H9 (cell line): ENCODE data around the gene RAET1L. TPM values are rescaled to one million over a fixed set of nuclear protein-coding genes. Genes with fewer than 3 reads are reported as not detected.

ENCODE experiments used
- DNase-seq: peaks from one replicate; pipeline ENCODE4 v3.0.0-alpha.2; 2017
- H2AFZ ChIP-seq: one replicate; pipeline ENCODE4 v1.6.1; 2013; ENCODE audit warnings: mild to moderate bottlenecking, low read length, control low read depth, moderate library complexity
- H2AK5ac ChIP-seq: 2 replicates; pipeline ENCODE4 v1.6.1; 2013; ENCODE audit warnings: low read length, control low read depth, mixed read lengths; ENCODE audit not compliant: insufficient read length
- H2BK120ac ChIP-seq: one replicate; pipeline ENCODE4 v1.6.1; 2013; ENCODE audit warnings: low read depth, mild to moderate bottlenecking, low read length, control low read depth, inconsistent platforms; ENCODE audit not compliant: poor library complexity, severe bottlenecking
- H2BK12ac ChIP-seq: 2 replicates; pipeline ENCODE4 v1.6.1; 2013; ENCODE audit warnings: low read length, control low read depth, mixed read lengths, low read depth; ENCODE audit not compliant: insufficient read length
- H2BK15ac ChIP-seq: 2 replicates; pipeline ENCODE4 v1.6.1; 2013; ENCODE audit warnings: low read depth, low read length, control low read depth
- H2BK20ac ChIP-seq: one replicate; pipeline ENCODE4 v1.6.1; 2013; ENCODE audit warnings: low read depth, mild to moderate bottlenecking, low read length, control low read depth, inconsistent platforms; ENCODE audit not compliant: poor library complexity, severe bottlenecking
- H2BK5ac ChIP-seq: 2 replicates; pipeline ENCODE4 v1.6.1; 2013; ENCODE audit warnings: low read length, control low read depth, mixed read lengths; ENCODE audit not compliant: insufficient read length
- H3K14ac ChIP-seq: 2 replicates; pipeline ENCODE4 v1.6.1; 2013; ENCODE audit warnings: low read length, control low read depth; ENCODE audit not compliant: insufficient read depth
- H3K18ac ChIP-seq: 2 replicates; pipeline ENCODE4 v1.6.1; 2013; ENCODE audit warnings: low read depth, mild to moderate bottlenecking, mixed read lengths, low read length, control low read depth; ENCODE audit not compliant: insufficient read length
- H3K23ac ChIP-seq: 2 replicates; pipeline ENCODE4 v1.6.1; 2013; ENCODE audit warnings: low read length, control low read depth, mixed read lengths, low read depth; ENCODE audit not compliant: insufficient read length
- H3K23me2 ChIP-seq: 2 replicates; pipeline ENCODE4 v1.6.1; 2013; ENCODE audit warnings: low read depth, mild to moderate bottlenecking, mixed read lengths, low read length, control low read depth; ENCODE audit not compliant: insufficient read length, poor library complexity, severe bottlenecking
- H3K27ac ChIP-seq: 2 replicates; pipeline ENCODE4 v1.5.1; 2013; ENCODE audit warnings: low read length, control low read depth, mixed read lengths, low read depth; ENCODE audit not compliant: insufficient read length
- H3K27me3 ChIP-seq: 2 replicates; pipeline ENCODE4 v1.6.1; 2013; ENCODE audit warnings: low read length, control low read depth, inconsistent platforms; ENCODE audit not compliant: insufficient read depth
- H3K4ac ChIP-seq: 2 replicates; pipeline ENCODE4 v1.6.1; 2013; ENCODE audit warnings: low read depth, mild to moderate bottlenecking, control low read depth, inconsistent platforms, low read length, moderate library complexity
- H3K4me1 ChIP-seq: 2 replicates; pipeline ENCODE4 v1.6.1; 2013; ENCODE audit warnings: low read length, control low read depth, inconsistent platforms; ENCODE audit not compliant: insufficient read depth
- H3K4me2 ChIP-seq: 2 replicates; pipeline ENCODE4 v1.6.1; 2013; ENCODE audit warnings: low read length, control low read depth, mixed read lengths; ENCODE audit not compliant: insufficient read length, insufficient read depth
- H3K56ac ChIP-seq: 2 replicates; pipeline ENCODE4 v1.6.1; 2013; ENCODE audit warnings: low read depth, mild to moderate bottlenecking, mixed read lengths, low read length, control low read depth; ENCODE audit not compliant: insufficient read length
- H3K79me1 ChIP-seq: 2 replicates; pipeline ENCODE4 v1.6.1; 2013; ENCODE audit warnings: low read depth, mild to moderate bottlenecking, moderate library complexity, low read length, control low read depth, inconsistent platforms; ENCODE audit not compliant: insufficient read depth, poor library complexity, severe bottlenecking
- H3K79me2 ChIP-seq: 2 replicates; pipeline ENCODE4 v1.6.1; 2013; ENCODE audit warnings: low read length, control low read depth, inconsistent platforms; ENCODE audit not compliant: insufficient read depth
- H3K9ac ChIP-seq: 2 replicates; pipeline ENCODE4 v1.6.1; 2013; ENCODE audit warnings: low read length, control low read depth, mixed read lengths; ENCODE audit not compliant: insufficient read length; ENCODE audit errors: extremely low read depth
- H3K9me3 ChIP-seq: one replicate; pipeline ENCODE4 v1.6.1; 2013; ENCODE audit warnings: low read depth, low read length, inconsistent platforms; ENCODE audit not compliant: control insufficient read depth
- H3T11ph ChIP-seq: one replicate; pipeline ENCODE4 v1.6.1; 2013; ENCODE audit warnings: mild to moderate bottlenecking, low read length, control low read depth, inconsistent platforms
- H4K20me1 ChIP-seq: one replicate; pipeline ENCODE4 v1.6.1; 2013; ENCODE audit not compliant: control insufficient read depth, insufficient read length, insufficient read depth
- H4K5ac ChIP-seq: 2 replicates; pipeline ENCODE4 v1.6.1; 2013; ENCODE audit warnings: low read depth, mild to moderate bottlenecking, mixed read lengths, low read length, control low read depth; ENCODE audit not compliant: insufficient read length
- H4K8ac ChIP-seq: replicated peaks from 2 replicates; pipeline ENCODE4 v1.6.1; 2013; ENCODE audit warnings: low read length, control low read depth, mixed read lengths, low read depth; ENCODE audit not compliant: insufficient read length
- H4K91ac ChIP-seq: 2 replicates; pipeline ENCODE4 v1.6.1; 2013; ENCODE audit warnings: low read depth, mild to moderate bottlenecking, moderate library complexity, mixed read lengths, low read length, control low read depth; ENCODE audit not compliant: insufficient read length
- H3K27ac Mint-ChIP-seq, 3 experiments: 2 replicates in 2 of 3; 3 replicates in 1 of 3; pipeline ENCODE4 v1.8.0; 2020 to 2021; ENCODE audit warnings: mixed read lengths in 3 of 3, mild to moderate bottlenecking in 1 of 3, moderate library complexity in 1 of 3
- H3K27me3 Mint-ChIP-seq: 2 replicates; pipeline ENCODE4 v1.8.0; 2021; ENCODE audit warnings: low read depth, mild to moderate bottlenecking, moderate library complexity, mixed read lengths
- H3K36me3 Mint-ChIP-seq, 3 experiments: 2 replicates in 2 of 3; 3 replicates in 1 of 3; pipeline ENCODE4 v1.8.0; 2020 to 2021; ENCODE audit warnings: low read depth in 3 of 3, mixed read lengths in 3 of 3; ENCODE audit not compliant: insufficient read depth in 1 of 3
- H3K4me1 Mint-ChIP-seq, 2 experiments: 2 replicates each; pipeline ENCODE4 v1.8.0; 2020; ENCODE audit warnings: mixed read lengths in 2 of 2
- H3K4me3 Mint-ChIP-seq, 2 experiments: 2 replicates in 1 of 2; 3 replicates in 1 of 2; pipeline ENCODE4 v1.8.0; 2020 to 2021; ENCODE audit warnings: mild to moderate bottlenecking in 2 of 2, mixed read lengths in 2 of 2, moderate library complexity in 1 of 2
- H3K9me3 Mint-ChIP-seq, 2 experiments: 2 replicates in 1 of 2; 3 replicates in 1 of 2; pipeline ENCODE4 v1.8.0; 2020; ENCODE audit warnings: mild to moderate bottlenecking in 2 of 2, mixed read lengths in 2 of 2, moderate library complexity in 1 of 2
- CTCF ChIP-seq: fragments of 200-600 bp; sonication (generic); conservative IDR thresholded peaks from 3 replicates; pipeline ENCODE4 v1.8.0; 2021; ENCODE audit warnings: antibody characterized with exemption, mild to moderate bottlenecking
- WGBS: extraction: QIAGEN DNeasy Blood & Tissue Kit; methylation state at CpG from one replicate; pipeline ENCODE4 v1.1.7; 2013; ENCODE audit warnings: missing lambda C conversion rate, low lambda C conversion rate, mixed read lengths; ENCODE audit not compliant: insufficient read length; ENCODE audit errors: extremely low coverage; 5-methylcytosine and 5-hydroxymethylcytosine counted together
- total RNA-seq: library from RNA; stranded (reverse); gene quantifications from 2 replicates; pipeline ENCODE4 v1.2.1, GENCODE V29; 2021

The RAET1L gene
- total RNA-seq, 1 experiment from 2014 or later, result not detected

GRCh38 chr6:150072201-150072600 lies 46.9 kb upstream of the RAET1L start:
- peaks cover 31% of the 10 kb centered on the region for H3K27me3 Mint-ChIP-seq
- no CpG with 5 or more reads among the region's 8 CpGs for WGBS
- no peak overlapping the region for H2BK20ac ChIP-seq
- no peak overlapping the region for H3K9ac ChIP-seq
- no peaks in the 10 kb centered on the region for H3K79me2 ChIP-seq
- peaks cover 13 to 17% of the 10 kb centered on the region in 2 experiments for H3K4me1 Mint-ChIP-seq
- no peak overlapping the region for H2BK15ac ChIP-seq
- H3K4me3 Mint-ChIP-seq, result no peak overlapping the region
- no peak overlapping the region for H3K27ac ChIP-seq
- H4K20me1 ChIP-seq, result no peaks in the 10 kb centered on the region
- no peak overlapping the region for H4K8ac ChIP-seq
- no peak for TF ChIP-seq CTCF
- no peaks in the 10 kb centered on the region; the same call in 1 of the 2 replicates for H3K27me3 ChIP-seq
- no peak overlapping the region for H3K23ac ChIP-seq
- peaks cover 6% of the 10 kb centered on the region for H3K23me2 ChIP-seq
- H3K9me3 ChIP-seq, result no peaks in the 10 kb centered on the region
- no peak overlapping the region for H4K91ac ChIP-seq
- H2AK5ac ChIP-seq, result no peak overlapping the region
- no peak overlapping the region for H3K18ac ChIP-seq
- H2AFZ ChIP-seq, result no peak overlapping the region
- H3K27ac Mint-ChIP-seq, result 0 out of 7 replicates have a peak overlapping the region, but pooled peaks of 1 of the 3 experiments have one; percentile 71
- no peak overlapping the region for H3K4ac ChIP-seq
- H3K14ac ChIP-seq, result no peak overlapping the region
- no peaks in the 10 kb centered on the region for H3K79me1 ChIP-seq
- DNase-seq, result peak; percentile 87
- no peaks in the 10 kb centered on the region; the same call in 1 of the 2 replicates for H3K4me1 ChIP-seq
- H3K9me3 Mint-ChIP-seq, result no peaks in the 10 kb centered on the region
- no peak overlapping the region for H3T11ph ChIP-seq
- H2BK5ac ChIP-seq, result no peak overlapping the region
- no peak overlapping the region for H4K5ac ChIP-seq
- H3K4me2 ChIP-seq, result no peak overlapping the region
- H2BK12ac ChIP-seq, result no peak overlapping the region
- H2BK120ac ChIP-seq, result no peak overlapping the region
- no peak overlapping the region for H3K56ac ChIP-seq
- no peaks in the 10 kb centered on the region for H3K36me3 Mint-ChIP-seq
